Liver (tissue), 9 donors: ENCODE data around the gene OR6X1. TPM values are rescaled to one million over a fixed set of nuclear protein-coding genes. Genes with fewer than 3 reads are reported as not detected.

ENCODE experiments used
- DNase-seq: peaks from one replicate; pipeline ENCODE4 v3.0.0-alpha.2; 2017; ENCODE audit warnings: low spot score
- H3K27ac ChIP-seq, 2 donors: one replicate each; pipeline ENCODE4 v1.7.0; 2013; ENCODE audit warnings: inconsistent platforms in 2 of 2, low read length in 2 of 2, control low read depth in 1 of 2, low read depth in 1 of 2, mild to moderate bottlenecking in 1 of 2
- H3K27me3 ChIP-seq, 4 donors: one replicate each; pipeline versions ENCODE4 v1.6.1 to v1.7.0; 2013; ENCODE audit warnings: low read length in 3 of 4, inconsistent platforms in 1 of 4, mild to moderate bottlenecking in 1 of 4, moderate library complexity in 1 of 4; ENCODE audit not compliant: control insufficient read depth in 4 of 4, insufficient read depth in 4 of 4
- H3K36me3 ChIP-seq, 4 donors: one replicate each; pipeline versions ENCODE4 v1.6.1 to v1.7.0; 2013; ENCODE audit warnings: low read length in 3 of 4, mild to moderate bottlenecking in 3 of 4, low read depth in 1 of 4, moderate library complexity in 1 of 4; ENCODE audit not compliant: control insufficient read depth in 4 of 4, insufficient read depth in 3 of 4
- H3K4me1 ChIP-seq, 4 donors: one replicate each; pipeline versions ENCODE4 v1.6.1 to v1.7.0; 2013; ENCODE audit warnings: low read length in 3 of 4, mild to moderate bottlenecking in 3 of 4, moderate library complexity in 1 of 4; ENCODE audit not compliant: control insufficient read depth in 4 of 4, insufficient read depth in 4 of 4
- H3K4me3 ChIP-seq, 3 donors: one replicate each; pipeline versions ENCODE4 v1.6.1 to v1.7.0; 2013; ENCODE audit warnings: low read length in 3 of 3, control low read depth in 1 of 3, low read depth in 1 of 3, mild to moderate bottlenecking in 1 of 3
- H3K9ac ChIP-seq, 2 donors: one replicate each; pipeline ENCODE4 v1.7.0; 2013; ENCODE audit warnings: low read length in 2 of 2, mild to moderate bottlenecking in 2 of 2, moderate library complexity in 2 of 2, control low read depth in 1 of 2, low read depth in 1 of 2
- H3K9me3 ChIP-seq, 4 donors: one replicate each; pipeline versions ENCODE4 v1.6.1 to v1.7.0; 2013; ENCODE audit warnings: low read length in 3 of 4; ENCODE audit not compliant: control insufficient read depth in 4 of 4
- EGR1 ChIP-seq, 2 donors: IDR thresholded peaks; 2 replicates each; pipeline ENCODE4 v1.6.1; 2016 to 2018; ENCODE audit warnings: antibody characterized with exemption in 2 of 2, low read depth in 2 of 2
- FOXA1 ChIP-seq: IDR thresholded peaks from 2 replicates; pipeline ENCODE4 v1.6.1; 2016; ENCODE audit warnings: antibody characterized with exemption
- FOXA2 ChIP-seq: IDR thresholded peaks from 2 replicates; pipeline ENCODE4 v1.6.1; 2016; ENCODE audit warnings: antibody characterized with exemption
- GABPA ChIP-seq, 2 donors: IDR thresholded peaks in 1 of 2; conservative IDR thresholded peaks in 1 of 2; 2 replicates each; pipeline ENCODE4 v1.6.1; 2016; ENCODE audit warnings: antibody characterized with exemption in 2 of 2, mild to moderate bottlenecking in 1 of 2, moderate library complexity in 1 of 2
- HNF4A ChIP-seq, 2 donors: conservative IDR thresholded peaks; 2 replicates each; pipeline ENCODE4 v1.6.1; 2016; ENCODE audit warnings: antibody characterized with exemption in 2 of 2, mild to moderate bottlenecking in 2 of 2
- HNF4G ChIP-seq: IDR thresholded peaks from 2 replicates; pipeline ENCODE4 v1.6.1; 2016; ENCODE audit warnings: antibody characterized with exemption
- JUND ChIP-seq, 2 donors: IDR thresholded peaks; 2 replicates each; pipeline ENCODE4 v1.6.1; 2016; ENCODE audit warnings: antibody characterized with exemption in 2 of 2
- NR2F2 ChIP-seq: IDR thresholded peaks from 2 replicates; pipeline ENCODE4 v1.6.1; 2016; ENCODE audit warnings: antibody characterized with exemption
- RAD21 ChIP-seq, 2 donors: IDR thresholded peaks; 2 replicates each; pipeline ENCODE4 v1.6.1; 2016; ENCODE audit warnings: antibody characterized with exemption in 2 of 2, mild to moderate bottlenecking in 2 of 2
- RXRA ChIP-seq, 2 donors: IDR thresholded peaks; 2 replicates each; pipeline ENCODE4 v1.6.1; 2017 to 2018; ENCODE audit warnings: antibody characterized with exemption in 2 of 2, mild to moderate bottlenecking in 1 of 2
- SP1 ChIP-seq: IDR thresholded peaks from 2 replicates; pipeline ENCODE4 v1.6.1; 2018; ENCODE audit warnings: antibody characterized with exemption, mild to moderate bottlenecking
- TAF1 ChIP-seq: conservative IDR thresholded peaks from 2 replicates; pipeline ENCODE4 v1.6.1; 2016; ENCODE audit warnings: antibody characterized with exemption, mild to moderate bottlenecking
- YY1 ChIP-seq: IDR thresholded peaks from 2 replicates; pipeline ENCODE4 v1.6.1; 2016; ENCODE audit warnings: antibody characterized with exemption, mild to moderate bottlenecking
- WGBS: extraction: QIAGEN DNeasy Blood & Tissue Kit; methylation state at CpG from one replicate; pipeline ENCODE4 v1.1.7; 2013; 5-methylcytosine and 5-hydroxymethylcytosine counted together
- polyA plus RNA-seq, 2 donors: library from polyadenylated mRNA; stranded (reverse) in 1 of 2; unstranded in 1 of 2; fragments of 200-250 nt in 1 of 2; fragments of >200 nt in 1 of 2; fragmentation: Nextera tagmentation in 1 of 2; extraction: Ambion mirVana in 1 of 2; gene quantifications; one replicate each; pipeline versions ENCODE4 v1.2.1 to v1.2.3, GENCODE V29; 2013 to 2015
- total RNA-seq, 2 donors: library from RNA; depleted of rRNA; stranded (reverse); fragments of >200 nt; gene quantifications; one replicate each; pipeline ENCODE4 v1.2.3, GENCODE V29; 2014
- TF ChIP-seq, protein P1 (sequence below): fragments of 150-350 bp; IDR thresholded peaks from 2 replicates; pipeline ENCODE4 v1.5.1; 2017; ENCODE audit warnings: improper control_type of control experiment, low read depth, low read length; ENCODE audit not compliant: missing input control
- TF ChIP-seq, protein P2 (sequence below): IDR thresholded peaks from 2 replicates; pipeline ENCODE4 v1.6.1; 2016; ENCODE audit warnings: antibody characterized with exemption
- TF ChIP-seq, protein P3 (sequence below): IDR thresholded peaks from 2 replicates; pipeline ENCODE4 v1.6.1; 2016; ENCODE audit warnings: antibody characterized with exemption
- TF ChIP-seq, protein P4 (sequence below): IDR thresholded peaks from 2 replicates; pipeline ENCODE4 v1.6.1; 2016; ENCODE audit warnings: antibody characterized with exemption, mild to moderate bottlenecking
- donor health status: healthy.
- donor health status: healthy.
- donor health status: healthy.
- donor health status: healthy.
- donor health status: healthy.

The OR6X1 gene
- total and polyA plus RNA-seq, 4 donors, result not detected

DNA sequence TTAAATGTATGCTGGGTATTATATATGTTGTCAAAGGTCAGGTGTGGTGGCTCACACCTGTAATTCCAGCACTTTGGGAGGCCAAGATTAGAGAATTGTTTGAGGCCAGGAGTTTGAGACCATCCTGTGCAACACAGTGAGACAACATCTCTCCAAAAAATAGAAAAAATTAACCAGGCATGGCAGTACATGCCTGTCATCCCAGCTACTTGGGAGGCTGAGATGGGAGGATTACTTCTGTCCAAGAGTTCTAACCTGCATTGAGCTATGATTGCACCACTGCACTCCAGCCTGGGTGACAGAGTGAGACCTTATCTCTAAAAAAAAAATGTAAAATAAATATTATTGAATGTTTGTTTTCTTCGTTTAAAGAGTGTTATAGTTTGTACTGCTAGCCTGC lies 11.3 kb upstream of the OR6X1 start:
- Histone ChIP-seq H3K36me3 (no peaks in the 10 kb centered on the region), H3K4me3 (no peak overlapping the region), H3K27me3 (no peaks in the 10 kb centered on the region), H3K9ac (no peak overlapping the region), H3K9me3 (peaks cover 2 to 15% (median 5%) of the 10 kb centered on the region in 4 donors), H3K27ac (no peak overlapping the region), H3K4me1 (no peaks in the 10 kb centered on the region)
- WGBS, result 23% methylated on average over 1 of the region's 1 CpG
- TF ChIP-seq GABPA (IDR thresholded peaks at IDR 0.05 in 1 of 2, conservative IDR thresholded peaks at IDR 0.05 in 1 of 2) (no peak), EGR1 (IDR thresholded peaks at IDR 0.05; ENCODE audit: low read depth in 2 of 2) (no peak), RXRA (IDR thresholded peaks at IDR 0.05) (no peak), RAD21 (IDR thresholded peaks at IDR 0.05) (no peak), YY1 (no peak), JUND (IDR thresholded peaks at IDR 0.05) (no peak), SP1 (no peak), HNF4A (conservative IDR thresholded peaks at IDR 0.05) (no peak), FOXA2 (no peak), NR2F2 (no peak), HNF4G (no peak), FOXA1 (no peak), TAF1 (no peak)
- TF ChIP-seq, protein P1, sequence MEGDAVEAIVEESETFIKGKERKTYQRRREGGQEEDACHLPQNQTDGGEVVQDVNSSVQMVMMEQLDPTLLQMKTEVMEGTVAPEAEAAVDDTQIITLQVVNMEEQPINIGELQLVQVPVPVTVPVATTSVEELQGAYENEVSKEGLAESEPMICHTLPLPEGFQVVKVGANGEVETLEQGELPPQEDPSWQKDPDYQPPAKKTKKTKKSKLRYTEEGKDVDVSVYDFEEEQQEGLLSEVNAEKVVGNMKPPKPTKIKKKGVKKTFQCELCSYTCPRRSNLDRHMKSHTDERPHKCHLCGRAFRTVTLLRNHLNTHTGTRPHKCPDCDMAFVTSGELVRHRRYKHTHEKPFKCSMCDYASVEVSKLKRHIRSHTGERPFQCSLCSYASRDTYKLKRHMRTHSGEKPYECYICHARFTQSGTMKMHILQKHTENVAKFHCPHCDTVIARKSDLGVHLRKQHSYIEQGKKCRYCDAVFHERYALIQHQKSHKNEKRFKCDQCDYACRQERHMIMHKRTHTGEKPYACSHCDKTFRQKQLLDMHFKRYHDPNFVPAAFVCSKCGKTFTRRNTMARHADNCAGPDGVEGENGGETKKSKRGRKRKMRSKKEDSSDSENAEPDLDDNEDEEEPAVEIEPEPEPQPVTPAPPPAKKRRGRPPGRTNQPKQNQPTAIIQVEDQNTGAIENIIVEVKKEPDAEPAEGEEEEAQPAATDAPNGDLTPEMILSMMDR, result no peak
- TF ChIP-seq, protein P2, sequence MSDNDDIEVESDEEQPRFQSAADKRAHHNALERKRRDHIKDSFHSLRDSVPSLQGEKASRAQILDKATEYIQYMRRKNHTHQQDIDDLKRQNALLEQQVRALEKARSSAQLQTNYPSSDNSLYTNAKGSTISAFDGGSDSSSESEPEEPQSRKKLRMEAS, result no peak
- TF ChIP-seq, protein P3, sequence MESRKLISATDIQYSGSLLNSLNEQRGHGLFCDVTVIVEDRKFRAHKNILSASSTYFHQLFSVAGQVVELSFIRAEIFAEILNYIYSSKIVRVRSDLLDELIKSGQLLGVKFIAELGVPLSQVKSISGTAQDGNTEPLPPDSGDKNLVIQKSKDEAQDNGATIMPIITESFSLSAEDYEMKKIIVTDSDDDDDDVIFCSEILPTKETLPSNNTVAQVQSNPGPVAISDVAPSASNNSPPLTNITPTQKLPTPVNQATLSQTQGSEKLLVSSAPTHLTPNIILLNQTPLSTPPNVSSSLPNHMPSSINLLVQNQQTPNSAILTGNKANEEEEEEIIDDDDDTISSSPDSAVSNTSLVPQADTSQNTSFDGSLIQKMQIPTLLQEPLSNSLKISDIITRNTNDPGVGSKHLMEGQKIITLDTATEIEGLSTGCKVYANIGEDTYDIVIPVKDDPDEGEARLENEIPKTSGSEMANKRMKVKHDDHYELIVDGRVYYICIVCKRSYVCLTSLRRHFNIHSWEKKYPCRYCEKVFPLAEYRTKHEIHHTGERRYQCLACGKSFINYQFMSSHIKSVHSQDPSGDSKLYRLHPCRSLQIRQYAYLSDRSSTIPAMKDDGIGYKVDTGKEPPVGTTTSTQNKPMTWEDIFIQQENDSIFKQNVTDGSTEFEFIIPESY, result no peak
- no peak for DNase-seq

DNA sequence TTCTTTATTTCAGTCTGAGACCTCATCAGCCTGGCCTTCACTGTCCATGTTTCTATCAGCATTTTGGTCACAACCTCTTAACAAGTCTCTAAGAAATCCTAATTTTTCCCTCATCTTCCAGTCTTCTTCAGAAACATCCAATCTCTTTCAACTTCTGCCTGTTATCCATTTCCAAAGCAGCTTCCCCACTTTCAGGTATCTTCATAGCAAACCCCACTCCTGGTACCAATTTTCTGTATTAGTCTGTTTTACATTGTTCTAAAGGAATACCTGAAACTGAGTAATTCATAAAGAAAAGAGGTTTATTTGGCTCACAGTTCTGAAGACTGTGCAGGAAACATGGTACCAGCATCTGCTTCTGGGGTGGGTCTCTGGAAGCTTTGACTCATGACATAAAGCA lies 8.1 kb upstream of the OR6X1 start:
- Histone ChIP-seq H3K27ac (no peak overlapping the region), H3K9me3 (peaks cover 2 to 15% (median 5%) of the 10 kb centered on the region in 4 donors), H3K36me3 (no peaks in the 10 kb centered on the region), H3K27me3 (peaks cover 0 to 5% (median 0%) of the 10 kb centered on the region in 4 donors), H3K4me1 (no peaks in the 10 kb centered on the region), H3K9ac (no peak overlapping the region), H3K4me3 (no peak overlapping the region)
- TF ChIP-seq EGR1 (IDR thresholded peaks at IDR 0.05; ENCODE audit: low read depth in 2 of 2), result no peak
- no peak for DNase-seq

DNA sequence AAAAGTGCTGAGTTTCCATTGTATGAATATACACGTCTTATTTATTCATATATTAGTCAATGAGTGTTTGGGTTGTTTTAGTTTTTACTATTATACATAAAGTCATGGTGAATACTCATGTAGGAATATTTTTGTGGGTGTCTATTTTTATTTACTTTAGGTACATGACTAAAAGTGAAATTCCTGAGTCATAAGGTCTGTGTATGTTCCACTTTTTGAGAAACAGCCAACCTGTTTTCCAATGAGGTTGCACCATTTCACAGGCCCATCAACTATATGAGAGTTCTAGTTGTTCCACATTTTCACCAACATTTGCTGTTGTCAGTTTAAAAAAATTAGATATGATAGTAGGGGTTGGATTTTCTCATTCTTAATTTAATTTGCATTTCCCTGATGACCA lies 6.6 kb upstream of the OR6X1 start:
- no peak overlapping the region for H3K4me3 ChIP-seq
- DNase-seq, result no peak
- peaks cover 0 to 5% (median 2%) of the 10 kb centered on the region in 4 donors for H3K27me3 ChIP-seq
- no peaks in the 10 kb centered on the region for H3K36me3 ChIP-seq
- TF ChIP-seq, protein P4, sequence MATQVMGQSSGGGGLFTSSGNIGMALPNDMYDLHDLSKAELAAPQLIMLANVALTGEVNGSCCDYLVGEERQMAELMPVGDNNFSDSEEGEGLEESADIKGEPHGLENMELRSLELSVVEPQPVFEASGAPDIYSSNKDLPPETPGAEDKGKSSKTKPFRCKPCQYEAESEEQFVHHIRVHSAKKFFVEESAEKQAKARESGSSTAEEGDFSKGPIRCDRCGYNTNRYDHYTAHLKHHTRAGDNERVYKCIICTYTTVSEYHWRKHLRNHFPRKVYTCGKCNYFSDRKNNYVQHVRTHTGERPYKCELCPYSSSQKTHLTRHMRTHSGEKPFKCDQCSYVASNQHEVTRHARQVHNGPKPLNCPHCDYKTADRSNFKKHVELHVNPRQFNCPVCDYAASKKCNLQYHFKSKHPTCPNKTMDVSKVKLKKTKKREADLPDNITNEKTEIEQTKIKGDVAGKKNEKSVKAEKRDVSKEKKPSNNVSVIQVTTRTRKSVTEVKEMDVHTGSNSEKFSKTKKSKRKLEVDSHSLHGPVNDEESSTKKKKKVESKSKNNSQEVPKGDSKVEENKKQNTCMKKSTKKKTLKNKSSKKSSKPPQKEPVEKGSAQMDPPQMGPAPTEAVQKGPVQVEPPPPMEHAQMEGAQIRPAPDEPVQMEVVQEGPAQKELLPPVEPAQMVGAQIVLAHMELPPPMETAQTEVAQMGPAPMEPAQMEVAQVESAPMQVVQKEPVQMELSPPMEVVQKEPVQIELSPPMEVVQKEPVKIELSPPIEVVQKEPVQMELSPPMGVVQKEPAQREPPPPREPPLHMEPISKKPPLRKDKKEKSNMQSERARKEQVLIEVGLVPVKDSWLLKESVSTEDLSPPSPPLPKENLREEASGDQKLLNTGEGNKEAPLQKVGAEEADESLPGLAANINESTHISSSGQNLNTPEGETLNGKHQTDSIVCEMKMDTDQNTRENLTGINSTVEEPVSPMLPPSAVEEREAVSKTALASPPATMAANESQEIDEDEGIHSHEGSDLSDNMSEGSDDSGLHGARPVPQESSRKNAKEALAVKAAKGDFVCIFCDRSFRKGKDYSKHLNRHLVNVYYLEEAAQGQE, result no peak
- TF ChIP-seq TAF1, result no peak
- TF ChIP-seq FOXA1, result no peak
- TF ChIP-seq GABPA (IDR thresholded peaks at IDR 0.05 in 1 of 2, conservative IDR thresholded peaks at IDR 0.05 in 1 of 2), result no peak
- no peak for TF ChIP-seq SP1
- no peak for TF ChIP-seq NR2F2
- no peak for TF ChIP-seq RXRA (IDR thresholded peaks at IDR 0.05)
- no peak for TF ChIP-seq RAD21 (IDR thresholded peaks at IDR 0.05)
- 78% methylated on average over 1 of the region's 1 CpG for WGBS
- no peak overlapping the region for H3K27ac ChIP-seq
- peaks cover 2 to 15% (median 5%) of the 10 kb centered on the region in 4 donors for H3K9me3 ChIP-seq
- no peaks in the 10 kb centered on the region for H3K4me1 ChIP-seq
- no peak overlapping the region for H3K9ac ChIP-seq
